HEK293 (cell line): ENCODE data around the gene MTUS2.

Experiments
- CTCF ChIA-PET: fragments of 350-600 bp; formaldehyde crosslinking; extraction: SDS; loops from one replicate; lab custom pipeline; 2021; ENCODE audit warnings: antibody characterized with exemption; lab: Yijun Ruan, JAX
- POLR2A ChIA-PET: fragments of 300-600 bp; formaldehyde crosslinking; extraction: SDS; loops from one replicate; lab custom pipeline; 2020; ENCODE audit warnings: antibody characterized with exemption, inconsistent platforms; lab: Yijun Ruan, JAX
- H3K27ac ChIP-seq: fragments of 200-500 bp; sonication (Bioruptor generic); 2 replicates; pipeline ENCODE4 v1.5.1; 2014; ENCODE audit warnings: low read depth, low read length, control low read depth, inconsistent platforms; ENCODE audit errors: extremely low read depth
- H3K36me3 ChIP-seq, 2 experiments: fragments of 200-500 bp in 1 of 2; sonication (Bioruptor generic) in 1 of 2; 1 replicate in 1 of 2; 2 replicates in 1 of 2; pipeline ENCODE4 v1.5.1; 2014 to 2017; ENCODE audit warnings: inconsistent platforms in 2 of 2, low read length in 2 of 2; ENCODE audit not compliant: control insufficient read depth in 2 of 2, insufficient read depth in 1 of 2
- H3K4me1 ChIP-seq: fragments of 200-500 bp; sonication (Bioruptor generic); 2 replicates; pipeline ENCODE4 v1.5.1; 2014; ENCODE audit warnings: mild to moderate bottlenecking, low read length, inconsistent platforms; ENCODE audit not compliant: control insufficient read depth, insufficient read depth
- H3K4me3 ChIP-seq: 2 replicates; pipeline ENCODE4 v1.5.1; 2011; ENCODE audit warnings: low read depth, mild to moderate bottlenecking, control low read depth, low read length, moderate library complexity
- H3K9me3 ChIP-seq: fragments of 200-500 bp; sonication (Bioruptor generic); 2 replicates; pipeline ENCODE4 v1.5.1; 2014; ENCODE audit warnings: low read depth, low read length, inconsistent platforms; ENCODE audit not compliant: control insufficient read depth, insufficient read depth
- BCL6B ChIP-seq: fragments of 450-650 bp; formaldehyde crosslinking; IDR thresholded peaks from 2 replicates; pipeline ENCODE4 v1.5.1; 2017; ENCODE audit warnings: missing biosample characterization, missing genetic modification characterization
- PRDM1 ChIP-seq: fragments of 450-650 bp; formaldehyde crosslinking; IDR thresholded peaks from 2 replicates; pipeline ENCODE4; 2016; ENCODE audit warnings: missing biosample characterization, missing genetic modification characterization
- ZBTB10 ChIP-seq: fragments of 450-650 bp; formaldehyde crosslinking; IDR thresholded peaks from 2 replicates; pipeline ENCODE4 v1.5.1; 2016; ENCODE audit warnings: missing biosample characterization, missing genetic modification characterization
- ZNF266 ChIP-seq: fragments of 450-650 bp; formaldehyde crosslinking; IDR thresholded peaks from 2 replicates; pipeline ENCODE4 v1.5.1; 2016; ENCODE audit warnings: missing biosample characterization, missing genetic modification characterization, low read depth
- ZNF280C ChIP-seq: fragments of 450-650 bp; formaldehyde crosslinking; IDR thresholded peaks from 2 replicates; pipeline ENCODE4 v1.5.1; 2016; ENCODE audit warnings: missing biosample characterization, missing genetic modification characterization
- ZNF362 ChIP-seq: fragments of 450-650 bp; formaldehyde crosslinking; IDR thresholded peaks from 2 replicates; pipeline ENCODE4 v1.5.1; 2016; ENCODE audit warnings: missing biosample characterization, missing genetic modification characterization
- ZNF48 ChIP-seq: fragments of 450-650 bp; formaldehyde crosslinking; IDR thresholded peaks from 2 replicates; pipeline ENCODE4 v1.5.1; 2016; ENCODE audit warnings: missing biosample characterization, missing genetic modification characterization
- ZNF513 ChIP-seq: fragments of 450-650 bp; IDR thresholded peaks from 2 replicates; pipeline ENCODE4 v1.5.1; 2018; ENCODE audit warnings: missing biosample characterization, missing genetic modification characterization
- ZNF529 ChIP-seq: fragments of 450-650 bp; formaldehyde crosslinking; IDR thresholded peaks from 2 replicates; pipeline ENCODE4 v1.5.1; 2017; ENCODE audit warnings: missing genetic modification characterization, missing biosample characterization; ENCODE audit not compliant: insufficient replicate concordance
- ZNF530 ChIP-seq: fragments of 450-650 bp; formaldehyde crosslinking; IDR thresholded peaks from 2 replicates; pipeline ENCODE4 v1.5.1; 2016; ENCODE audit warnings: low read depth, missing biosample characterization, missing genetic modification characterization
- ZNF600 ChIP-seq: fragments of 450-650 bp; formaldehyde crosslinking; IDR thresholded peaks from 2 replicates; pipeline ENCODE4 v1.5.1; 2016; ENCODE audit warnings: missing biosample characterization, missing genetic modification characterization
- ZNF645 ChIP-seq: fragments of 450-650 bp; formaldehyde crosslinking; IDR thresholded peaks from 2 replicates; pipeline ENCODE4; 2016; ENCODE audit warnings: missing biosample characterization, missing genetic modification characterization
- ZNF654 ChIP-seq: fragments of 450-650 bp; formaldehyde crosslinking; IDR thresholded peaks from 2 replicates; pipeline ENCODE4 v1.5.1; 2016; ENCODE audit warnings: low read depth, missing biosample characterization, missing genetic modification characterization
- ZNF777 ChIP-seq: fragments of 450-650 bp; formaldehyde crosslinking; IDR thresholded peaks from 2 replicates; pipeline ENCODE4 v1.5.1; 2017; ENCODE audit warnings: missing biosample characterization, missing genetic modification characterization, borderline replicate concordance
- ZNF792 ChIP-seq: fragments of 450-650 bp; formaldehyde crosslinking; IDR thresholded peaks from 2 replicates; pipeline ENCODE4 v1.5.1; 2016; ENCODE audit warnings: missing biosample characterization, missing genetic modification characterization
- ZSCAN18 ChIP-seq: fragments of 450-650 bp; formaldehyde crosslinking; IDR thresholded peaks from 2 replicates; pipeline ENCODE4 v1.5.1; 2016; ENCODE audit warnings: missing biosample characterization, missing genetic modification characterization

MTUS2 gene

GRCh38 chr13:29319451-29319850 is 499.3 kb downstream of the MTUS2 start:
- ChIA-PET POLR2A (no interaction called here), CTCF (no interaction called here)
- Histone ChIP-seq H3K4me3 (no peak overlapping the region), H3K36me3 (no peaks in the 10 kb centered on the region), H3K4me1 (no peaks in the 10 kb centered on the region), H3K9me3 (no peaks in the 10 kb centered on the region), H3K27ac (no peak overlapping the region)
- TF ChIP-seq ZNF529 (tag by site-specific recombination) (no peak), ZNF600 (tag by site-specific recombination) (no peak), ZNF362 (tag by site-specific recombination) (no peak), ZBTB10 (tag by site-specific recombination) (no peak), BCL6B (tag by site-specific recombination) (no peak), ZNF654 (no peak)

GRCh38 chr13:29323954-29324353 is 503.8 kb downstream of the MTUS2 start:
- Histone ChIP-seq H3K4me3 (no peak overlapping the region), H3K9me3 (no peaks in the 10 kb centered on the region), H3K4me1 (no peaks in the 10 kb centered on the region), H3K36me3 (no peaks in the 10 kb centered on the region), H3K27ac (no peak overlapping the region)
- POLR2A ChIA-PET = no interaction called here
- CTCF ChIA-PET = interaction anchor here (0.5 kb wide), 1 partner anchor 39 kb away, joined by 3 read pairs; no protein-coding TSS in a partner anchor
- no peak for TF ChIP-seq ZNF645 (tag by site-specific recombination)

GRCh38 chr13:29324601-29325000 is 504.5 kb downstream of the MTUS2 start:
- CTCF ChIA-PET = interaction anchor here (1.2 kb wide), 1 partner anchor 307 kb away, joined by 3 read pairs; no protein-coding TSS in a partner anchor
- no peak overlapping the region for H3K27ac ChIP-seq
- no peak overlapping the region for H3K4me3 ChIP-seq
- no peaks in the 10 kb centered on the region for H3K4me1 ChIP-seq
- H3K9me3 ChIP-seq = no peaks in the 10 kb centered on the region
- no peaks in the 10 kb centered on the region for H3K36me3 ChIP-seq
- POLR2A ChIA-PET = no interaction called here
- TF ChIP-seq ZNF48 (tag by site-specific recombination) (no peak), ZSCAN18 (tag by site-specific recombination) (no peak), BCL6B (tag by site-specific recombination) (no peak), ZNF792 (no peak), ZNF530 (tag by site-specific recombination) (no peak), ZNF266 (tag by site-specific recombination) (no peak), PRDM1 (tag by site-specific recombination) (no peak), ZNF280C (no peak), ZNF777 (tag by site-specific recombination) (no peak), ZNF513 (tag by site-specific recombination) (no peak), ZNF654 (no peak)
